Left forelimb (tissue), 1 donor: ENCODE data around the gene RWDD4.
A peak's percentile ranks its signal among the peaks of the same experiment; 100 is the strongest.

Experiments used
- DNase-seq: peaks from one replicate; pipeline ENCODE4 v3.0.0-alpha.2; 2018; ENCODE audit warnings: low spot score

The RWDD4 gene

GRCh38 chr4:183659029-183659871, at the start of gene RWDD4, which contains the start of gene TRAPPC11:
Gene RWDD4, minus strand, starts transcription at chr4:183659185. Its CDS starts 233 bp downstream, at chr4:183658952.
Gene TRAPPC11, plus strand, starts transcription at chr4:183659293. Its CDS starts 4,575 bp downstream, at chr4:183663868.
- peak; percentile 97 for DNase-seq

- DNase-seq = no peak
These were observed 43.5 kb upstream of the RWDD4 start for GRCh38 chr4:183702492-183702891.

GRCh38 chr4:183700407-183700806, 41.4 kb upstream of the RWDD4 start:
- no peak for DNase-seq

- no peak for DNase-seq
These were observed 39.9 kb upstream of the RWDD4 start for GRCh38 chr4:183698909-183699308.

GRCh38 chr4:183691897-183692296, 32.9 kb upstream of the RWDD4 start:
- no peak for DNase-seq

GRCh38 chr4:183691006-183691405, 32.0 kb upstream of the RWDD4 start:
- no peak for DNase-seq

- no peak for DNase-seq
These were observed 29.2 kb upstream of the RWDD4 start for GRCh38 chr4:183688216-183688615.

- DNase-seq = no peak
These were observed 27.5 kb upstream of the RWDD4 start for GRCh38 chr4:183686461-183686860.

- DNase-seq = no peak
These were observed 22.1 kb upstream of the RWDD4 start for GRCh38 chr4:183681119-183681518.

- DNase-seq = no peak
These were observed 16.6 kb upstream of the RWDD4 start for GRCh38 chr4:183675625-183676024.

GRCh38 chr4:183674153-183674552, 15.2 kb upstream of the RWDD4 start:
- no peak for DNase-seq

GRCh38 chr4:183670960-183671555, 12.1 kb upstream of the RWDD4 start:
- no peak for DNase-seq

GRCh38 chr4:183670251-183670650, 11.3 kb upstream of the RWDD4 start:
- no peak for DNase-seq

GRCh38 chr4:183666088-183666487, 7.1 kb upstream of the RWDD4 start:
- no peak for DNase-seq

- DNase-seq = no peak
These were observed 872 bp upstream of the RWDD4 start for GRCh38 chr4:183659872-183660242.

- peak; percentile 68 for DNase-seq
These were observed 490 bp downstream of the RWDD4 start for GRCh38 chr4:183658362-183659028.

- DNase-seq = no peak
These were observed 1.4 kb downstream of the RWDD4 start for GRCh38 chr4:183657564-183657963.

GRCh38 chr4:183645326-183645725, 13.7 kb downstream of the RWDD4 start:
- DNase-seq = no peak

- no peak for DNase-seq
These were observed 19.7 kb downstream of the RWDD4 start for GRCh38 chr4:183639291-183639690.

- no peak for DNase-seq
These were observed 20.5 kb downstream of the RWDD4 start for GRCh38 chr4:183638436-183638835.

GRCh38 chr4:183637461-183637860, 21.5 kb downstream of the RWDD4 start:
- no peak for DNase-seq

GRCh38 chr4:183636923-183637322, 22.1 kb downstream of the RWDD4 start:
- no peak for DNase-seq

- no peak for DNase-seq
These were observed 22.5 kb downstream of the RWDD4 start for GRCh38 chr4:183636503-183636902.
